Measurements from ENCODE around the gene ECSIT.

Gene ECSIT

DNA sequence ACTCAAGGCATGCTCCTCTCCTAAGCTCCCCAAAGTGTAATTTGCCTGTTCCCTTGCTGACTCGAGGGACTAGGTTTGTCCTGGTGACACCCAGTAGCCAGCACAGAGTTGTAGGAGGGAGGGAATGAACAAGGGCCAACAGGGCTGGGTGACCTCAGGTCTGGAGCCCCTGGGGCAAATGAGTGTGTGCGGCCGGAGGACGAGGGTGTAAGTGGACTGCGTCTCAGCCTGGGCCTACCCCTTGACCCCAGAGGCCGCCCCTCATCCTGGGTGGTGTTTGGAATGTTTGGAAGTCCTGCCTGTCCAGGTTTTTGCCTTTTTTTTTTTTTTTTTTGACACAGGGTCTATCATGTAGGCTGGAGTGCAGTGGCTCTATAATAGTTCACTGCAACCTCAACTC lies 22.0 kb downstream of the ECSIT start:
- no peak overlapping the region for H3K4me3 ChIP-seq (replicated peaks; ENCODE audit: insufficient read depth, low read length)
- no peak for TF ChIP-seq GABPA (IDR thresholded peaks at IDR 0.05; ENCODE audit: low read depth)
- TF ChIP-seq, protein P1, sequence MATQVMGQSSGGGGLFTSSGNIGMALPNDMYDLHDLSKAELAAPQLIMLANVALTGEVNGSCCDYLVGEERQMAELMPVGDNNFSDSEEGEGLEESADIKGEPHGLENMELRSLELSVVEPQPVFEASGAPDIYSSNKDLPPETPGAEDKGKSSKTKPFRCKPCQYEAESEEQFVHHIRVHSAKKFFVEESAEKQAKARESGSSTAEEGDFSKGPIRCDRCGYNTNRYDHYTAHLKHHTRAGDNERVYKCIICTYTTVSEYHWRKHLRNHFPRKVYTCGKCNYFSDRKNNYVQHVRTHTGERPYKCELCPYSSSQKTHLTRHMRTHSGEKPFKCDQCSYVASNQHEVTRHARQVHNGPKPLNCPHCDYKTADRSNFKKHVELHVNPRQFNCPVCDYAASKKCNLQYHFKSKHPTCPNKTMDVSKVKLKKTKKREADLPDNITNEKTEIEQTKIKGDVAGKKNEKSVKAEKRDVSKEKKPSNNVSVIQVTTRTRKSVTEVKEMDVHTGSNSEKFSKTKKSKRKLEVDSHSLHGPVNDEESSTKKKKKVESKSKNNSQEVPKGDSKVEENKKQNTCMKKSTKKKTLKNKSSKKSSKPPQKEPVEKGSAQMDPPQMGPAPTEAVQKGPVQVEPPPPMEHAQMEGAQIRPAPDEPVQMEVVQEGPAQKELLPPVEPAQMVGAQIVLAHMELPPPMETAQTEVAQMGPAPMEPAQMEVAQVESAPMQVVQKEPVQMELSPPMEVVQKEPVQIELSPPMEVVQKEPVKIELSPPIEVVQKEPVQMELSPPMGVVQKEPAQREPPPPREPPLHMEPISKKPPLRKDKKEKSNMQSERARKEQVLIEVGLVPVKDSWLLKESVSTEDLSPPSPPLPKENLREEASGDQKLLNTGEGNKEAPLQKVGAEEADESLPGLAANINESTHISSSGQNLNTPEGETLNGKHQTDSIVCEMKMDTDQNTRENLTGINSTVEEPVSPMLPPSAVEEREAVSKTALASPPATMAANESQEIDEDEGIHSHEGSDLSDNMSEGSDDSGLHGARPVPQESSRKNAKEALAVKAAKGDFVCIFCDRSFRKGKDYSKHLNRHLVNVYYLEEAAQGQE (IDR thresholded peaks at IDR 0.05; ENCODE audit: insufficient replicate concordance, low read depth), result no peak
- TF ChIP-seq POLR2AphosphoS5 (IDR thresholded peaks at IDR 0.05; ENCODE audit: low read depth), result no peak
- TF ChIP-seq, protein P2, sequence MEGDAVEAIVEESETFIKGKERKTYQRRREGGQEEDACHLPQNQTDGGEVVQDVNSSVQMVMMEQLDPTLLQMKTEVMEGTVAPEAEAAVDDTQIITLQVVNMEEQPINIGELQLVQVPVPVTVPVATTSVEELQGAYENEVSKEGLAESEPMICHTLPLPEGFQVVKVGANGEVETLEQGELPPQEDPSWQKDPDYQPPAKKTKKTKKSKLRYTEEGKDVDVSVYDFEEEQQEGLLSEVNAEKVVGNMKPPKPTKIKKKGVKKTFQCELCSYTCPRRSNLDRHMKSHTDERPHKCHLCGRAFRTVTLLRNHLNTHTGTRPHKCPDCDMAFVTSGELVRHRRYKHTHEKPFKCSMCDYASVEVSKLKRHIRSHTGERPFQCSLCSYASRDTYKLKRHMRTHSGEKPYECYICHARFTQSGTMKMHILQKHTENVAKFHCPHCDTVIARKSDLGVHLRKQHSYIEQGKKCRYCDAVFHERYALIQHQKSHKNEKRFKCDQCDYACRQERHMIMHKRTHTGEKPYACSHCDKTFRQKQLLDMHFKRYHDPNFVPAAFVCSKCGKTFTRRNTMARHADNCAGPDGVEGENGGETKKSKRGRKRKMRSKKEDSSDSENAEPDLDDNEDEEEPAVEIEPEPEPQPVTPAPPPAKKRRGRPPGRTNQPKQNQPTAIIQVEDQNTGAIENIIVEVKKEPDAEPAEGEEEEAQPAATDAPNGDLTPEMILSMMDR (IDR thresholded peaks at IDR 0.05; ENCODE audit: insufficient read depth, low read length), result no peak
- no peak for TF ChIP-seq SPI1 (IDR thresholded peaks at IDR 0.05; ENCODE audit: borderline replicate concordance, low read depth)
- no peak for DNase-seq (ENCODE audit: low read depth in 1 of 2, low spot score in 1 of 2)
- no peaks in the 10 kb centered on the region for H3K27me3 ChIP-seq (ENCODE audit: insufficient read depth, poor library complexity, severe bottlenecking)
- H3K27ac ChIP-seq (replicated peaks), result no peak overlapping the region

DNA sequence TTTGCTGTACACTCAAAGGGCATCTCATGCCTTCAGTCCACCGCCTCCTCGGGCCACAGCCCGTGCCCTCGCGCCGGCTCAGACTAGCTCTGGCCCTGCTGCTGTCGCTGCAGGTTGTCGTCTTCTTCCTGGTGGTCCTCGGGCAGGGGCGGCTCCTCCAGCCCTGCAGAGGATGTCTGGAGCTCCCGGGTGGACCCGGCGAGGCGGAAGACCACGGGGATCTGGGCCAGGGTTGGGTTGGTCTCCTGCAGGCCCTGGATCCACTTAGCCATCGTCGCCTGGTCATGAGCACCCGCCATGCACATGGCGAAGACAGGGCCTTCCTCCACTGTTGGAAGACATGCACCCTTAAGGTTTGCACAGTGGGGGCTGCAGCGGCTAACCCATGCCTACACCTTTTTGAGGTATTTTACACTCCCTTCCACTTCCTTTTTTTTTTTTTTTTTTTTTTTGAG lies 22.8 kb downstream of the ECSIT start:
- H3K27ac ChIP-seq (replicated peaks), result peak overlapping the region; percentile 53
- TF ChIP-seq, protein P2 (IDR thresholded peaks at IDR 0.05; ENCODE audit: insufficient read depth, low read length), result no peak
- TF ChIP-seq, protein P1 (IDR thresholded peaks at IDR 0.05; ENCODE audit: insufficient replicate concordance, low read depth), result no peak
- TF ChIP-seq GABPA (IDR thresholded peaks at IDR 0.05; ENCODE audit: low read depth) (no peak), POLR2AphosphoS5 (IDR thresholded peaks at IDR 0.05; ENCODE audit: low read depth) (no peak; the same call in none of the 2 replicates), SPI1 (IDR thresholded peaks at IDR 0.05; ENCODE audit: borderline replicate concordance, low read depth) (peak; percentile 79)

DNA sequence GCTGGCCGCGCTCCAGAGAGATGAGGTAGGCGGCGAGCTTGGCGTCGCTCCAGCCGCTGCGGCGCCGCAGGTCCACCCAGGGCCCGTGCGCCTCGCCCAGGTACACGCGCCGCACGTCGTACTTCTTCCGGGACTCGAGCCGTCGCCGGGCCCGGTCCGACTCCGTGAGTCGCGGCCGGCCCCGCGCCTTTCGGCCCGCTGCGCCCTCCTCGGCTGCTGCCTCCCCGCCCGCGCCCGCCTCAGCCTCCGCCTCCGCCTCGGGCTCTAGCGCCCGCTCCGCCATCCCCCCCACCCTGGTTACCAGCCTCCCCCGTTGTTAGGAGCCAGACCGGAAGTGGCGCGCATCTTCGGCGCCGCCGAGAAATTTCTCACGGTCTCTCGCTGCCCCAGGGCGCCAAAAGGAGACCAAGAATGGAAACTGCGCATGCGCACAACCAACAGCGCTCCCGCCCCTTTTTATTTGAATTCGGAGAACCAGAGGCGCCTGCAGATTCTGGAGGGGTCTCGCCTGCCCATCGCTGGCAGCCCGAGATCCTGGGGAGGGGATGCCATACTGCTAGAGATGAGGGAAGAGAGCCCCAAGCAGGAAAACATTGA lies 23.3 kb downstream of the ECSIT start, which contains the start of gene ZNF653:
ZNF653 (minus strand) TSS at position 336 of the 597 bp plus-strand sequence; CDS start at position 283, 53 bp downstream.
- TF ChIP-seq SPI1 (IDR thresholded peaks at IDR 0.05; ENCODE audit: borderline replicate concordance, low read depth) (no peak), GABPA (IDR thresholded peaks at IDR 0.05; ENCODE audit: low read depth) (peak; percentile 82), POLR2AphosphoS5 (IDR thresholded peaks at IDR 0.05; ENCODE audit: low read depth) (peak; percentile 71)
- TF ChIP-seq, protein P1 (IDR thresholded peaks at IDR 0.05; ENCODE audit: insufficient replicate concordance, low read depth), result peak; percentile 17
- TF ChIP-seq, protein P2 (IDR thresholded peaks at IDR 0.05; ENCODE audit: insufficient read depth, low read length), result no peak
- peak; percentile 80 to 94 for DNase-seq (ENCODE audit: low read depth in 1 of 2, low spot score in 1 of 2)
- Histone ChIP-seq H3K4me3 (replicated peaks; ENCODE audit: insufficient read depth, low read length) (peak within 1 kb of the TSS; percentile 92), H3K27me3 (ENCODE audit: insufficient read depth, poor library complexity, severe bottlenecking) (no peaks in the 10 kb centered on the region), H3K27ac (replicated peaks) (peak within 1 kb of the TSS; percentile 53)

More for the DNA sequence above, 22.8 kb downstream of the ECSIT start:
- H3K4me3 ChIP-seq (replicated peaks; ENCODE audit: insufficient read depth, low read length), result peak overlapping the region; percentile 92
- no peaks in the 10 kb centered on the region for H3K27me3 ChIP-seq (ENCODE audit: insufficient read depth, poor library complexity, severe bottlenecking)
- no peak for DNase-seq (ENCODE audit: low read depth in 1 of 2, low spot score in 1 of 2)
